ENCODE results near the gene RNF7.
"Not testable (repeated sequence)": the region's sequence is repeated elsewhere in the genome, so short reads cannot be mapped to it uniquely, and the experiment has no call there.

RNF7 gene

DNA sequence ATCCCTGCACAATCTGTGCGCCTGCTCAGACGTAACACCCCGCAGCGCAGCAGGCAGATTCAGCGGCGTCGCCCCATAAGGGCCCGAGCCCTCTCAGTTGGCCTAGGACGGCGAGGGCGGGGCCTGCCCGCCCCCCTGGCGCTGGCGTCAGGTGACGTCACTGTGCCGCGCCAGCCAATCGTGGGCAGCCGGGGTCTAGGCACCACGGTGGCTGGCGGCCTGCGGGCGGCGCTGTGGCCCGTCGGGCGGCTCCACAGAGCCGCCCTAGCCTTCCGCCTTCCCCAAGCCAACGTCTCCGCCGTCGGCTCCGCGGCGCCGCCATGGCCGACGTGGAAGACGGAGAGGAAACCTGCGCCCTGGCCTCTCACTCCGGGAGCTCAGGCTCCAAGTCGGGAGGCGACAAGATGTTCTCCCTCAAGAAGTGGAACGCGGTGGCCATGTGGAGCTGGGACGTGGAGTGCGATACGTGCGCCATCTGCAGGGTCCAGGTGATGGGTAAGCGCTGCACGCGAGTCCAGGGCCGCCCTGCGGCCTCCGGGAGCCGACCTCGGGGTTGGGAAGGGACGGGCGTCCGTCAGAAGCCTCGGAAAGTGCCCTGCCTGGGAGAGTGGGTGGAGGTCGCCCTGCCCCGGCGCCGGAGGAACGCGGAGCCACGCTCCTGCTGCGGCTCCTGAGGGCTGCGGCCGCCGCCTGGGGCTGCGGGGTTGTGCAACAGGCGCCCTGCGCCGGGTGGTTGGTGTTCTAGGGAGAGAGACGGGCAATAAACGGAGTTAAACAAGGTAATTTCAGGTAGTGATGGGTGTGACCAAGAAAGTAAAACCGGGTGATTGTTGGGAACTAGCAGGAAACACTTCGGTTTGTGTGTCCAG, at the start of gene RNF7:
Gene RNF7 (plus strand): TSS at position 277 of the 869 bp plus-strand sequence. CDS start 44 bp downstream, at position 321.
- TF ChIP-seq, protein P1, sequence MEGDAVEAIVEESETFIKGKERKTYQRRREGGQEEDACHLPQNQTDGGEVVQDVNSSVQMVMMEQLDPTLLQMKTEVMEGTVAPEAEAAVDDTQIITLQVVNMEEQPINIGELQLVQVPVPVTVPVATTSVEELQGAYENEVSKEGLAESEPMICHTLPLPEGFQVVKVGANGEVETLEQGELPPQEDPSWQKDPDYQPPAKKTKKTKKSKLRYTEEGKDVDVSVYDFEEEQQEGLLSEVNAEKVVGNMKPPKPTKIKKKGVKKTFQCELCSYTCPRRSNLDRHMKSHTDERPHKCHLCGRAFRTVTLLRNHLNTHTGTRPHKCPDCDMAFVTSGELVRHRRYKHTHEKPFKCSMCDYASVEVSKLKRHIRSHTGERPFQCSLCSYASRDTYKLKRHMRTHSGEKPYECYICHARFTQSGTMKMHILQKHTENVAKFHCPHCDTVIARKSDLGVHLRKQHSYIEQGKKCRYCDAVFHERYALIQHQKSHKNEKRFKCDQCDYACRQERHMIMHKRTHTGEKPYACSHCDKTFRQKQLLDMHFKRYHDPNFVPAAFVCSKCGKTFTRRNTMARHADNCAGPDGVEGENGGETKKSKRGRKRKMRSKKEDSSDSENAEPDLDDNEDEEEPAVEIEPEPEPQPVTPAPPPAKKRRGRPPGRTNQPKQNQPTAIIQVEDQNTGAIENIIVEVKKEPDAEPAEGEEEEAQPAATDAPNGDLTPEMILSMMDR (conservative IDR thresholded peaks at IDR 0.05; ENCODE audit: low read depth), result peak; percentile 98
- POLR2A ChIA-PET (ENCODE audit: low non-redundant PET), result interaction anchor here (0.6 to 1.1 kb wide), 5 partner anchors 14 to 175 kb away, joined by 3 to 7 read pairs (median 3); partner anchors contain the start of gene ATP1B3
- peak within 1 kb of the TSS; percentile 93 for H3K27ac ChIP-seq
- CTCF ChIA-PET, result interaction anchor here (0.6 to 3.3 kb wide), 21 partner anchors 9 to 740 kb away, joined by 3 to 37 read pairs (median 4); partner anchors contain the start of genes ATP1B3 and GRK7
- peak; percentile 96 for DNase-seq (ENCODE audit: low spot score)

DNA sequence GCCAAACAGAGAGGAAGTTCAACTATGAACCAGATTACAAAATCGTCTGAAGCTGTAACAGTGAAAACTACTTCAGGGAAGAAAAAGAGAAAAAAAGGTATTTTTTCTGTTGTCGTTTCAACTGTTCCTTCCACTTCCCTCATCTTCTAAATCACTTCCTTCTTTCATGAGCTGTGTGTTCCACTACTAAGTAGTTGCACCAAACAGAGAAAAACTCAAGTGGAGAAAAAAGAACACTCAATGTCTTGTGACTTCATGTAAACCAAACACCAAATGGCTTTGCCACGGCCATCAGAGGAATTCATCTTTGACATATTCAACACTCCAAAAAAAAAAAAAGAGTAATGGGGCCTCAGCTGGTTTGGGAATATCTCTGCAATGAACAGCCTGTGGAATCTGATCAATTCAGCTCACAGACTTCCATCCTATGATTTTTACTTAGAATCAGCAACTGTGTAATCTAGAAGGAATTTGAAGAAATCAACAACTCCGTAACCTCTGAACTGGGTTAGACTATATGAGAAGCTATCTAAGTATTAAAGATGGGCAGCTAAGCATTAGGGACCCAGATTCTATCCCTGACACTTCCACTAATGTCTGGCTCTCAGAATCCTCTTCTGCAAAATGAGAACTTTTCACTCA, 47.5 kb upstream of the RNF7 start:
- DNase-seq (ENCODE audit: low spot score), result no peak
- no peak overlapping the region for H3K27ac ChIP-seq
- TF ChIP-seq, protein P1 (conservative IDR thresholded peaks at IDR 0.05; ENCODE audit: low read depth), result no peak
- ChIA-PET CTCF (interaction anchor here (0.6 to 0.7 kb wide), 2 partner anchors 47 to 307 kb away, joined by 3 to 4 read pairs; no protein-coding TSS in a partner anchor), POLR2A (ENCODE audit: low non-redundant PET) (no interaction called here)

DNA sequence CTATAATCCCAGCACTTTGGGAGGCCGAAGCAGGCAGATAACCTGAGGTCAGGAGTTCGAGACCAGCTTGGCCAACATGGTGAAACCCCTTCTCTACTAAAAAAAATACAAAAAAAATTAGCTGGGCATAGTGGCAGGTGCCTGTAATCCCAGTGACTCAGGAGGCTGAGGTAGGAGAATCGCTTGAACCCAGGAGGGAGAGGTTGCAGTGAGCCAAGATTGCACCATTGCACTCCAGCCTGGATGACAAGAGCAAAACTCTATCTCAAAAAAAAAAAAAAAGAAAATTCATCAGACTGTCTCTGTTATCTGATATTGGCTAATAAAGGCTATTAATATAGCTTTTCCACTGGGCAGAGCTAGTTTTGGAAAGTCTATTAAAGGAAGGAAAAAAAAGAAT, 46.6 kb upstream of the RNF7 start:
- DNase-seq (ENCODE audit: low spot score); H3K27ac ChIP-seq; POLR2A ChIA-PET (ENCODE audit: low non-redundant PET); CTCF ChIA-PET: not testable (repeated sequence)

DNA sequence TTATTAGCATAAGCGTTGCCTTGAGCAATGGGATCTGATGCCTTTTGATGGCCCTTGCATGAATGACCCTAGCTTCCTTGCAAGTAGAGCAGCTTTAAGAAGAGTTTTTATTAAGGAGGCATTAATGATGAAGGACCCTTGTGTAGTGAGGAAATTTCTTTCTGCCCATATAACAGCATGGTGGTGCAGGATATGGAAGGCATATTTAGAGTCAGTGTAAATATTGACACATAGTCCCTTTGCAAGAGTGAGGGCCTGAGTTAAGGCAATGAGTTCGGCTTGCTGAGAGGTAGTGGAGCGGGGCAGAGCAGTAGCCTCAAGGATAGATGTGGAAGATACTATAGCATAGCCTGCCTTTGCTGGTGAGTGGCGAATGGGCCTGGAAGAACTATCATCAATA, 45.1 kb upstream of the RNF7 start:
- CTCF ChIA-PET; POLR2A ChIA-PET (ENCODE audit: low non-redundant PET); DNase-seq (ENCODE audit: low spot score); H3K27ac ChIP-seq: not testable (repeated sequence)

DNA sequence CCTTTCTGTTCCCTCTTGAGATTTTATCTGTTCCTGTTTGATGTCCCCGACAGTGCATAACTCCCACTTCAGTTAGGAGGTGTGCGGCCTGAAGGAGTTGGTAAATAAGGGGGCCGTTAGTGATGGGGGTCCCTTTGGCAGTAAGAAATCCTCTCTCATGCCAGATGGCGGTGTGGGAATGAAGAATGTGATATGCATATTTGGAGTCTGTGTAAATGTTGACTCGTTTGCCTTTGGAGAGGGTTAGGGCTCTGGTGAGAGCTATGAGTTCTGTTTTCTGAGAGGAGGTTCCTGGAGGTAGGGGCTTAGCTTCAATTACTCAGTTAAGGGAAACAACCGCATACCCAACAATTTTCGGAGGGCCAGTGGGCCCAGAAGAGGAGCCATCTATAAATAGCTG, 38.8 kb upstream of the RNF7 start:
- ChIA-PET CTCF (interaction anchor here (0.6 kb wide), 1 partner anchor 240 kb away, joined by 3 read pairs; no protein-coding TSS in a partner anchor), POLR2A (ENCODE audit: low non-redundant PET) (no interaction called here)
- DNase-seq (ENCODE audit: low spot score), result no peak
- TF ChIP-seq, protein P1 (conservative IDR thresholded peaks at IDR 0.05; ENCODE audit: low read depth), result no peak
- no peak overlapping the region for H3K27ac ChIP-seq

DNA sequence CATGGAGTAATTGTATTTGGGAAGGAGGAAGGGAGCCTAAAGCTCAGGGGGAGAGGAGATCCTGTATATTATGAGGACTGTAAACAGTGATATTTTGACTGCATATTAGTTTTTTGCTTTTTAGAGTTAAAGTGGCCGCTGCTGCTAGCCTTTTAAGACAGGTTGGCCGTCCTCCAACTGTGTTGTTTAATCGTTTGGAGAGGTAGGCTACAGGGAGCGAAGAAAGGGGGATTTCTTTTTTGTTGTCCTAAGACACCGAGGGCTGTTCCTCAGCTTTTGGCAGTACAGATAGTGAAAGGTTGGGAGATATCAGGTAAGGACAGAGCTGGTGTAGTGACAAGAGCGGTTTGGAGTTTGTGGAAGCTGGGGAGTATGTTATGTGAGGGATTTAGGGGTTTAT, 38.2 kb upstream of the RNF7 start:
- TF ChIP-seq, protein P1 (conservative IDR thresholded peaks at IDR 0.05; ENCODE audit: low read depth), result no peak
- ChIA-PET POLR2A (ENCODE audit: low non-redundant PET) (no interaction called here), CTCF (no interaction called here)
- H3K27ac ChIP-seq, result no peak overlapping the region
- no peak for DNase-seq (ENCODE audit: low spot score)

DNA sequence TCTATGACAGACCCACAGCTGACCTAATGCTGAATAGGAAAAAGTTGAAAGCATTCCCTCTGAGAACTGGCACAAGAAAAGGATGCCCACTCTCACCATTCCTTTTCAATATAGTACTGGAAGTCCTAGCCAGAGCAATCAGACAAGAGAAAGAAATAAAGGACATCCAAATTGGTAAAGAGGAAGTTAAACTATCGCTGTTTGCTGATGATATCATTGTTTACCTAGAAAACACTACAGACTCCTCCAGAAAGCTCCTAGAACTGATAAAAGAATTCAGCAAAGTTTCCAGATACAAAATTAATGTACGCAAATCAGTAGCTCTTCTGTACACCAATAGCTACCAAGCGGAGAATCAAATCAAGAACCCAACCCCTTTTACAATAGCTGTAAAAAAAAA, 34.7 kb upstream of the RNF7 start:
- CTCF ChIA-PET, result interaction anchor here (0.7 kb wide), 1 partner anchor 159 kb away, joined by 3 read pairs; no protein-coding TSS in a partner anchor
- POLR2A ChIA-PET (ENCODE audit: low non-redundant PET); H3K27ac ChIP-seq; DNase-seq (ENCODE audit: low spot score): not testable (repeated sequence)

DNA sequence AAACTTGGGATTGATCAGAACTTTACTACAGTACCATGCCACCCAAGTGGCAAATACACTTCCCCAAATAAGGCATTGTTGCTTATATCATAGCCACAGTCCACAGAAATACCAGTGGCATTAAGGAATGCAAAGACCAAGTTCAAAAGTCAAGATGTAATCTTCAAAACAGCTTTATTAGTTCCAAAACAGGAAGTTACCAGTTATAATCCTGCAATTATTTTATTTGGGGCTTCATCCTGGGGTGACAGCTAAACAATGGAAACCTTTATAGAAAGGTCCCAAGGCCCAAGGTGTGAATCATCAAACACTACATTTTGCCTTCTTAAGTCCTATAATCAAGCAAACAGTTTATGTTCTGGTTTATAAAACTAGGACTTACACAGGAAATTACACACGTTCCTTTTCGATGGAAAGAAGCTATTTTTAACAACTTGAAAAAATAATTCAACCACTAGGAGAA, 30.3 kb upstream of the RNF7 start:
- POLR2A ChIA-PET (ENCODE audit: low non-redundant PET), result no interaction called here
- H3K27ac ChIP-seq, result no peak overlapping the region
- no peak for DNase-seq (ENCODE audit: low spot score)

More for the DNA sequence above, 30.3 kb upstream of the RNF7 start:
- CTCF ChIA-PET, result no interaction called here
- TF ChIP-seq, protein P1 (conservative IDR thresholded peaks at IDR 0.05; ENCODE audit: low read depth), result no peak
